ENCODE data around the gene KIRREL3.

DNA sequence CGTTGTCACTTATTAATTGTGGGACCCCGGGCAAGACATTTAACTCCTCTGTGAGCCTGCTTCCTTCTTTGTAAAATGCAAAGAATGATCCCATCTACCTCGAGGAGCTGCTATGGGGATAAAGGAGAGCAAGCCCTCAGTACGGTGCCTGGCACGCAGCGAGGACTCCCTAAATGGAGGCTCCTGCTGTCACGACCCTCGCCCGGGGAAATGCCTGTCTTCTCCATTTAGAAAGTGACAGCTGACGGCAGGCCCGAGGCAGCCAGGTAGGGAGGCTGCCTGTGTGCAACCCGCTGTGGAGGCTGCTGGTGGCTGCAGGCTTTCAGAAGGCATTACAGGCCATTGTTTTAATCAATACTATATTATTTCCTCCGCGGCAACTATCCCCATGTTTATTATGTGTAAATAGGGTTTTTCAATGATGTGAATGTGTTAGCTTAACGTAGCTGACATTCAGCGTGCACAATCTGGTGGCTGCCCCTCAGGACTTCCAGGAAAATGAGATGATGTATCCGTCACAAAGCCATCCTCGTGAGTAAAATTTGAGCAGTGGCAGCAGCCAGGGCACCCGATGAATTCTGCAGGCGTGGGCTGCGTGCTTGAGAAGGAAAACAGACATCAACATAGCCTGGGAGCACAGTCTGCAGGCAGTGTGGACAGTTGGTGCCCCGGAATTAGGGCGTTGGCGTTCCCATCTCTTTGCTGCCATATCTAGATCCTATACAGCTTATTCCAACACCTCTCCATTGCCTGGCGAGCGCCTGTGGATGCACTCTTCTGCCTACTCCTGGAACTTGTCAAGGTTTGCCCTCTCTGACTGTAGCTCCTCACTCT, 416.8 kb downstream of the KIRREL3 start:
- TF ChIP-seq EZH2 (IDR thresholded peaks at IDR 0.05; ENCODE audit: insufficient read depth, poor library complexity, severe bottlenecking) (no peak), EZH2phosphoT487 (IDR thresholded peaks at IDR 0.05; ENCODE audit: insufficient read depth, low read depth) (no peak)
